GM19324 (cell line): ENCODE data around the gene OR10H5.
"Not testable (repeated sequence)": the region's sequence is repeated elsewhere in the genome, so short reads cannot be mapped to it uniquely, and the experiment has no call there.

Experiments used
- ATAC-seq: cut with Tn5 transposase; IDR thresholded peaks from one replicate; pipeline ENCODE4 v1.9.1; 2021; ENCODE audit warnings: mild to moderate bottlenecking, moderate library complexity; ENCODE audit not compliant: unreplicated experiment, low FRiP score

Gene OR10H5, protein sequence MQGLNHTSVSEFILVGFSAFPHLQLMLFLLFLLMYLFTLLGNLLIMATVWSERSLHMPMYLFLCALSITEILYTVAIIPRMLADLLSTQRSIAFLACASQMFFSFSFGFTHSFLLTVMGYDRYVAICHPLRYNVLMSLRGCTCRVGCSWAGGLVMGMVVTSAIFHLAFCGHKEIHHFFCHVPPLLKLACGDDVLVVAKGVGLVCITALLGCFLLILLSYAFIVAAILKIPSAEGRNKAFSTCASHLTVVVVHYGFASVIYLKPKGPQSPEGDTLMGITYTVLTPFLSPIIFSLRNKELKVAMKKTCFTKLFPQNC

DNA sequence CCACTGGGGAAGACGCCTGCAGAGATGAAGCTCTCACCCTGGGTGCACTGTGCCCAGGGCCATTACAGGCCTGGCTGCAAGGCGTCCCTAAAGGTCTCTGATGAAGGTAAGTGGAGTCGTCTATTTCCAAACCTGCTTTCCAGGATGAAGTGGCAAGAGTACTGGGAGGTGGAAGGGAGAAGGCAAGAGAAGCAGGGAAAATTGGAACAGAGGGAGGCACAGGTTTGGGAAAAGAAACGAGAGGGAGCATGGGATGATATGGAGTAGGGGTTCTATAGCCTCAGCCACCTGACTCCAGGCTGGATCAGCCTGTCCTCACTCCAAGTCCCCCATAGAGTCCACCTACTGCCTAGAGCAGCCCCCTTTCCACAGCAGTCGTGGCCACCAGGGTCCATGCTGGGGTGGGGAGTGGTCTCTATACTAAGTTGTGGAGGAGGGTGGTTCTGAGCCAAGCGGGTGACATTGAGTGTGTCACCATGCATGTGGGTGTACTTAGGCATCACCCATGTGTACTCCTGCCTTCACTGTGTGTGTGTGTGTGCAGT is at the start of gene OR10H5:
OR10H5 (plus strand) TSS at position 51 of the 545 bp plus-strand sequence. CDS start 6,388 bp downstream, outside the sequence.
- no peak for ATAC-seq

DNA sequence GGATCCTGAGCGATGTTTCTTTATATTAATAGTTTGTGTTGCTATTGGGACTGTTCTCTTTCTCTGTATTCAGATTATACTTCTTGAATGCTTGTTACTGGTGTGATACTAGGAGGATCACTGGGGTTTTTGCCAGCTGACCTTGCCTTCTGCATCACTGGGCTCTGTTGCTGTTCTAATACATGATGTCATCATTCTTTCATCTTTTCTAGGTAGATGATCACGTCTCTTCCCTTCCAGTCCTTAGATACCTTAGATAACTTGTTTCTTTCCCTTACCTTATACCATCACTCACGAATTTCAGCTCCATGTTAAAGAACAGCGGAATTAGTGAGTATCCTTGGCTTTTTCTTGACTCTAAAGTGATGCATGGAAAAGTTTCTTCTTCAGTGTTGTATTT is 49.7 kb upstream of the OR10H5 start, which contains the start of gene OR10H3:
OR10H3 (plus strand) TSS at position 264 of the 400 bp plus-strand sequence. CDS start 3,408 bp downstream, outside the sequence.
- ATAC-seq = no peak

DNA sequence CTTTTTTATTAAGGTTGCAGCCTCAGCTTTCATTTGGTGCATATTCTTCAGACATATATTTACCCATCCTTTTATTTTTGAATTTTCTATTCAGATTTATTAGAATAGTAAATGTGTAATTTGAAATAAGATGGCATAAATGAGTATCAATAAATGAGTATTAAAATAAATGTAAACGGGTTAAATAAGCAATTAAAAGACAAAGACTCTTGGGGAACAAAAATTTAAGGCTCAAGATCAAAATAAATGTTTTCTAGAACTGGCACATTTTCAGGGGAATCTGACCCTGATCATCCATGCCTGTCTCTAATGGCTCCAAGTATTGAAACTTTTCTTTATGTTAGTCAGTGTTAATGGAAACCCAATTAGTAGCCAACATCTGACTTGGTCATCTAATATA is 46.7 kb upstream of the OR10H5 start:
- no peak for ATAC-seq

DNA sequence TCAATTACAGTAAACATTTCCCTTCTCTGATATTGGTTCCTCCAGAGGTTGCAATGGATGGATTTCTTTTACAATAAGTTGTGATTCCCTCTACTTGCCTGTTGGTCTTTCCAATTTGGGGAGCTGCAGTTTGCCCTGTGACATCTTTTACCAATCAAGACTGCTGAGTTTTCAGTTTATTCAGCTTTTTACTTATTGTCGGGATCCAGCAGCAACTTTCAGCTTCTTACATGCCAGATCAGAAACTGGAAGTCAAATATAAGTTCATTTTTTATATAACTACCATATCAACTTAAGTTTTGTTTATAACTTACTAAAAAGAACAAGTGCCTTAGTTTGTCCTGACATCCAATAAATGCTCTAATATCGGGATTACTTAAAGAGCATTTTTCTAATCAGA is 39.2 kb upstream of the OR10H5 start:
- ATAC-seq = no peak

DNA sequence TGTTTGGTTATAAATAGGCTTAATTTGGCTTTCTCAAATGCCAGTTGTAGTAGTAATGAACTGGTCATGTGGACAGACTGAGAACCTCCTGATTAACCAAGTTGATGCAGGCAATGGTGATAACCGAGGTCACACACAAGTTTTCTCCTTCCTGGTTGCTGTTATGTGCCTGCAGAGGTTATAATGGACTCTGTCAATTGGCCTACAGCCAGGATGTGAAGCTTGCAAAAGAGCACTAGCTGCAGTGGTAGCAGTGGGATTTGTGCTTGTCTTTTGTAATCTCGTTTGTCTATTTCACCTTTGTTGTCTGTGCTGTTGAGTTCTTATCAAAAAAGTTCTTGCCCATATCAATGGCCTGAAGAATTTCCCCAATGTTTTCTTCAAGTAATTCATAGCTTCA is 29.1 kb upstream of the OR10H5 start:
- ATAC-seq = no peak

DNA sequence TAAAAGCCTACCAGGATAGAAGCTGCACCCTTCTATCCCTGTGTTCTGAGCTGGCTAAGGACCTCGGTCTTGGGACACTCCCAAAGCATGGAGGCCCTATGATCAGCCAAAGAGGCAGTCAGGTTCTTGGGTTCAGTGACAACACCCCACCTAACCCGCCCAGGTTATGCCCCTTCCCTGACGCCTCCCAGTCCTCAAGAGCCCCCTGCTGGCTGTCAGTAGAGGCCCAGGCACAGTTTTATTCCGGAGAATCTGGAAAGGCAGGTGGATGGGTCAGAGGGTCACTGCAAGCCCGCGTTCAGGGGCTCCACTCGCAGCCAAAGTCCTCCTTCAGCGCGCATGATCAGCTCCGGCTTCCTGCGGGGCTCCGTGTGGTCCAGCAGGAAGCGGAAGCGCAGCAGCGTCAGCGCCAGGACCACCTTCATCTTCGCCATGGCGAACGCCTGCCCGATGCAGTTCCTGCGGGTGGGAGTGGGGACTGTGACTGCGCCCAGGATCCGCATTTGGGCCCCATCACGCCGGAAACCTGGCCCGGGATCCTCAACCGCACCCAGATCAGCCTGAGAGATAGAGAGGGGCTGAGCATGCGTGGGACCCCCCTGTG is 27.4 kb upstream of the OR10H5 start:
- ATAC-seq = no peak

DNA sequence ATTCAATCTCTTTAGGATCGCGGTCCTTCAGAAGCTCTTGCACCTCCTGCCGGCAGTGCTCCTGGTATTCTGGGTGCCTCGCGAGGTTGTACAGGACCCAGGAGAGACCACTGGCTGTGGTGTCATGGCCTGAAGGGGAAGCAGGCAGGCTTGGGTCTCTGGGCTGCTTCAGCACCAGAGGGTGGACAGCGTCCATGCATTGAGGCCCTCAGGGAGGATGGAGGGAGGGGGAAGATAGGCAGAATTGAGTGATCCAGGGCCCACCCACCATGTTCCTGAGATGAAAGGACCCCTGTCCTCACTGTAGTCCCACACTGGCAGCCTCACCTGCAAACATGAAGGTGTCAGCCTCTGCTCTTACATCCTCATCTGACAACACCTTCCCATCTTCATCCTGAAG is 17.9 kb upstream of the OR10H5 start:
- no peak for ATAC-seq

DNA sequence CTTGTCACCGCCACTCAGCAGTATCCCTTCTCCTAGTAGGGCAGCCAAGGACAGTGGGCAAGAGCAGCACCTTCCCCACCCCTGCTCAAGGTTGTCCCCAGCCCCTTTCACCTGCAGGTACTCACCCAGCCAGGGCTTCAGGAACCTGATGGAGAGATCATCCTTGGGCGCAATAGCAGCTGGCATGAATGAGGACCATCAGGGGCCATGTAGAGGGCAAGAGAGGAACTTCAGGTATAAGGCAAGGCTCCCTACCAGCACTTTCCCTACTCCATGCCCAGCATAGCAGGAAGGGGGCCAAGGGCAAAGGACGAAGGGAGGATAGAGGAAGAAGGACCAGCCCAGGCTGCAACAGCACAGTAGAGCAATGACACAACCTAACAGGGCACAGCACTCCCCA is 13.3 kb upstream of the OR10H5 start:
- not testable (repeated sequence) for ATAC-seq

DNA sequence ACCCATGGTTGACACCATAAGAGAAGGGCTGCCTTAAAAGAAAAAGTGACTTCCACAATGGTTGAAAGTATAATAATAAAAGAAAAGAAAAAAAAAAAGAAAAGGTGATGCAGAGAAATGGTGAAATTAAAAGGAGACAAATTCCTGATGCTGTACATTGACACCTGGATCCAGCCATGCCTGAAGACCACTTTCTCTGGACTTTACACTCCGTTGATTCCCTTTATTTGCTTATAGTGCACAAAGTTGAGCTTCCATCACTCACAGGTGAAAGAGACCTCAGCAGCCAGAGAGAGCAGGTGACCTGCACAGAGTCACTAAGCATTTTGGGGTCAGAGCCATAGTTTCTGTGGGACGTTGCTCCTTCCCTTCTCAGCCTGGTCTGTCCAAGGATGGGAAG is 12.2 kb upstream of the OR10H5 start:
- ATAC-seq = no peak

DNA sequence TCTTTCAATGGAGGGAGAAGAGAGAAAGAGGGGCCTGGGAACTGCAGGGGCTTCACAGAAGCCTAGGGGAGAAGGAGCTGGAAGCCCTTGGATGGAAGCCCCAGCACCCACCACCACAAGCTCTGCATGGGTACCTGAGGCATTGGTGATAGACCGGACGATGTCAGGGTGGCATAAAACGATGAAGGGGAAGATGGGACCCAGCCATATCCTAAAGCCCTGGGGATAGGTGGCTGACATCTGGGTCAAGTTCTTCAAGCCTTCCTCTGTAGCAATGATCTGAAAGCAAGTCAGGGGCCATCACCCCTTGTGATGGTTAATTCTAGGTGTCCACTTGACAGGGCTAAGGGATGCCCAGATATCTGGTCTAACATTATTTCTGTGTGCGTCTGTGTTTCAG is 11.2 kb upstream of the OR10H5 start:
- ATAC-seq = no peak

DNA sequence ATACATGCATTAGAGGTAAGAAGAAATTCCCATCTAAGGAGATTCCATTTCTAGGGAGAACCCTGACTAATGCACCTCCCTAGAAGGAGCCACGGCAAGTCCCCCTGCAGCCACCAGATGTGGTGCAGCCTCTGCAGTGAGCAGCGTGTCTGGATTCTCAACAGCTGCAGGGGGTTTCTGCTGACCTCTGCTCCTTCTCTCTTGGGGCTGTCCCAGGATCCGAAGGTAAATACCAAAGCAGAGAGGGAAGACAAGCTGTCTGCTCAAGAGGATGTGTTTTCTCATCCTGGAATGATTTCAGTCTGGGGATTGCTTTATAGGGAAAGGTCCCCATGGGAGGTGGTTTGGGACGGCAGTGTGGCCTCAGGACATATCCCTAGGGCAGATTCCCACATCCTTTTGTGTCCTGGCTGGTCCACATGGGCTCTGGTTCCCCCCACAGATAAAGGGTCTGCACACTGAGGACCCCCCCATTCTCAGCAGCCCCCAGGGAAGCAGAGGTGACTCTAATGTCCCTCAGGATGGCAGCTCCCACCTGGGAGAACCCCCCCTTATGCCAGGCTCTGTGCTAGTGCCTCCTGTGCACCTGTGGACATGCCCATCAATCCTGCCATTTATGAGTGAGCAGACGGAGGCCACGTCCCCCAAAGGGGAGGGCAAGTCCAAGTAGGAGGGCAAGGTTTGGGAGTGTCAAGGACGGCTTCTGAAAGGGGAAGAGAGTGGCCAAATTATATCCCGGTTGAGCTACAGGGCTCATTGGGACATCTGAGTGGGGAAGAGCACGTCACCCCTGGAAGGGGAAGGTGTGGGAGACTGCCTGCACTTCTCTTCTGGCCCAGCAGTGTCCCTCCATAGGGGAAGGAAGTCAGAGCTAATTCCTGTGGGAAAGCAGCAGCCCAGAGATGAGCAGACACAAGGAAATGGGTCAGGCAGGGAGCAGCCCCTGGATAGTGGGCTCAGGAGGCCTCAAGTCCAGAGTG is 10.2 kb upstream of the OR10H5 start:
- no peak for ATAC-seq

DNA sequence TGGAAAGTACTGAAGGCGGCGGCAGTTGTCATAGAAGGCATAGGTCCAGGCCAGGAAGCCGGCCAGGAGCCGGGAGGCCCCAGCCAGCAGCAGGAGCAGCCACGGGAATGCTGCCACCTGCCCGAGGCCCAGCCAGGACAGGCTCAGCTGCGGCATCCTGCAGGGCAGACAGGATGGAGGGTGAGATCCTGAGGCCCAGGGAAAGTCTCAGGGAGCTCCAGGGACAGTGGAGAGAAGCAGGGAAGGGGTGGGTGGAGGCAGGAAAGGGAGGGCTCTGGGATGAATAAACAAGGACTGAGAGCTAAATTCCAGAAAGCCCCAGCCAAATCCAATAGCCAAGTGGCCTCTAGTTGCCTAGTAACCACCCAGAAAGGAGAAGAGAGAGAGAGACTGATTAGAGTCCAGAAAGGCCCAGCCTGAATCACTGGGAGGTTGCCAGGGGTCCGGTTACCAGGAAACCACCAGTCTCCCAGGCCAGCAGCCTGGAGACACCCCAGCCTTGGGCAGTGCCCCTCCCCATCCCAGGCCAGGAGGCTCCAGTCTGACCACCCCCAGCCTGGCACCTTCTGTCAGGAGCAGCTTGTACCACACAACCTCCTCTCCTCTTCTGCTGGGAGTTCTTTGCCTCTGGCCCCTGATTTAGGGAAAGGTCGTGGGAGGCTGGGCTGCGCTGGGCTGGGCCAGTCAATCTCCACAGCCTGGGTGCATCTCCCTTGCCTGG is 7.5 kb upstream of the OR10H5 start:
- ATAC-seq = no peak

DNA sequence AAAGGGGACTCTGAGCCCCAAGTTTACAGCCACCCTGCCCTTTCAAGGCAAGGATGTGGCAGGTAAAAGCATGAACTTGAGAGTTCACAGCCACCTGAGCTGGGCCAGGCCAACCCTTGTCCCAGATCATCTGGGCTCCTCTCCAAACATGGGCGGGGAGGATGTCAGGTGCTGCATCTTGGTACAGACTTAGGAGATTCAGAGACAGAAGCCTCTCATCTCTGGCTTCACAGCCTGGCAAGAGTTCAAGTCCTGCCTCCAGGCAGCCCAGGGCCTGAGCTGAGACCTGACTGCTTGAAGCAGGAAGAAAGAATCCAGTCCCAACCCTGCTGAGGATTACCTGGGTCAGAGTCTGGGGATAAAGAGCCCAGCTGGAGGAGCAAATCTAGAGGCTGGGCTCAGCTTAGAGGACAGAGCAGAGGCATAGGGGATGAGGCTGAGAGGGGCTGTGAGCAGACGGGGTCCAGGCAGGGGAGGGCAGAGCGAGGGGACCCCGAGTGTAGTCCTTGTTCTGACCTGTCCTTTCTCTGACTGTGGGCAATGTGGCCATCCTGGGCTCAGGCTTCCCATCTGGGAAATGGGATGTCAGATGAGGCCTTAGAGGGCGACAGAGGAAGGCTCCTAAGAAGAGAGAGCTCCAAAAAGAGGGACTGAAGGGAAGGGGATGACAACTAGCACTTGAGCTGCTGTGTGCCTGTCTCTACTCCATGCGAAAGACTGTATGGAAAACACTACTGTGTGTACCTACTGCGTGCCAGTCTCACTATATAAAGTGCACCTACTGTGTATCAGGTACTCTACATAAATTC is 6.6 kb upstream of the OR10H5 start:
- no peak for ATAC-seq

DNA sequence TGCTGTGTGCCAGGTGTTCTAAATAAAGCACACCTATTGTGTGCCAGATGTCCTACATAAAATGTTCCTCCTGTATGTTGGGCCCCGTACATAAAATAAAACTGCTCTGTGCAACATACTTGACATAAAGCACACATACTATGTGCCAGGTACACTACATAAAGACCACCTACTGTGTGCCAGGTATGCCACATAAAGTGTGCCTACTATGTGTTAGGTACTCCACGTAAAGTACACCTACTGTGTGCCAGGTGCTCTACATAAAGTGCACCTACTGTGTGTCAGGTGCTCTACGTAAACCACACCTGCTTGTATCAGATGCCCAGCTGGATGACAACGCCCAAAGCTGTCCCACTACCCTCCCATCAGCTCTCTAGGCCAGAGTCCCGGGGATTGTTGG is 5.8 kb upstream of the OR10H5 start:
- ATAC-seq = no peak

DNA sequence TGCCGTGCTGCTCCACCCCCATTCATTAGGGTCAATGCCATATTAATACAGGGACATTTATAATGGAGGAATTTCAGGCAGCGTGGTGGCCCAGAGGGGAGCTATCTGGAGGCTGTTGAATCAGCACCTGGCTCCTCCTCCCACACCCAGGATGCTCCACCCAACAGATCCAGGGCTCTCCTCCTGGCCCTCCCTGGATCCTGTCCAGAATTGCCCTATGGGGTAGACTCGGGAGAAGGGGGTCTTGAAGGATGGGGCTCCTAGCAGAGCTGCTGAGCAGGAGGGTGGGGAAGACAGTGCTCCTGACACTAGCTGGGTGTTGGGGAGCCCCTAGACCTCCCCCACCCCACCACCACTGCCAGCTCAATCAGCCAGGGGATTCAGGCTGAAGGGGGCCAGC is 5.2 kb upstream of the OR10H5 start:
- no peak for ATAC-seq

DNA sequence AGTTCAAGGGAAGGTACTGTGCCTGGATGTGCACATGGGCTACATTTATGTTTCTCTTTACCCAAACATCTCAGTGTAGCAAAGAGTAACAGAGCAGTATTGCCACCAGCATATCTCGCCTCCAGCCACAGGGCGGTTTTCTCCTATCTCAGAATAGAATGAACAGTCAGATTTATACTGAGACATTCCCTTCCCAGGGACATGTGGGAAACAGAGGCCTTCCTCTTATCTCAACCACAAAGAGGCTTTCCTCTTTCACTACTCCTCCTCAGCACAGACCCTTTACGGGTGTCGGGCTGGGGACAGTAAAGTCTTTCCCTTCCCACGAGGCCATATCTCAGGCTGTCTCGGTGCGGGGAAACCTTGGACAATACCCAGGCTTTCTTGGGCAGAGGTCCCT is 4.6 kb upstream of the OR10H5 start:
- not testable (repeated sequence) for ATAC-seq

DNA sequence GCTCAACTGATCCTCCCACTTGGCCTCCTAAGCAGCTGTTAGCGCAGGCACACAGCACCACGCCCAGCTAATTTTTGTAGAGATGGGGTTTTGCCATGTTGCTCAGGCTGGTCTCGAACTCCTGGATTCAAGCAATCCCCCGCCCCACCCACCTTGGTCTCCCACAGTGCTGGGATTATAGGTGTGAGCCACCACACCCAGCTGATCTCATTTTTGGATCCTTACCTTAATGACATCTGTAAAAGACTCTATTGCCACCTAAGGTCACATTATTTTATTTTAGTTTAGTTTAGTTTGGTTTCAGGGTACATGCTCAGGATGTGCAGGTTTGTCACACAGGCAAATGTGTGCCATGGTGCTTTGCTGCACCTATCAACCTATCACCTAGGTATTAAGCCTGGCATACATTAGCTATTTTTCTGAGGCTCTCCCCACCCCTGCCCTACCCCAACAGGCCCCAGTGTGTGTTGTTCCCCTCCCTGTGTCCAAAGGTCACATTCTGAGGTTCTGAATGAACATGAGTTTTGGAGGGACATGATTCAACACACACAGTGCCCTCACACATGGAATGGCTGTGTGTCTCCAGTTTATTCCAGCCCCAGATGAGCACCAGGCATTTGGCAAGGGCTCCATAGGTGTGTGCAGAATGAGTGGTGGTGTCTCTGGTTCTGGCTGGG is 1.3 kb downstream of the OR10H5 start:
- no peak for ATAC-seq

DNA sequence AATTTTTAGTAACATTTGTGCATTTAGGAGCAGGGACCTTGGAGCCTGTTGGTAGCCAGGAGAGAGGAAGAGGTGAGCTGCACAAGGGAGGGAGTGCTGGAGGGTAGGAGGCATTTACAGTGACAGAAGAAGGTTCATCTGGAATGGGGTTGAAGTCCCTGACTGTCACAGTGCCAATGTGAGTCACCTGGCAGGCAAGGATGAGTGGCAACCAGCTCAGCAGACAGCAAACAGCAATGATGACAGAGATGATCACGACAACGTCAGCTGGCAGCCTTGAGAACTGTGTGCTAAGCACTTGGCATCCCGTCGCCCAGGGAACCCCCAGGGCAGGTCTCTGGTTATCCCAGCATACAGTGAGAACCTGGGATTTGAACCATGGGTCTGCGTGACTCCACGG is 2.6 kb downstream of the OR10H5 start:
- ATAC-seq = no peak

DNA sequence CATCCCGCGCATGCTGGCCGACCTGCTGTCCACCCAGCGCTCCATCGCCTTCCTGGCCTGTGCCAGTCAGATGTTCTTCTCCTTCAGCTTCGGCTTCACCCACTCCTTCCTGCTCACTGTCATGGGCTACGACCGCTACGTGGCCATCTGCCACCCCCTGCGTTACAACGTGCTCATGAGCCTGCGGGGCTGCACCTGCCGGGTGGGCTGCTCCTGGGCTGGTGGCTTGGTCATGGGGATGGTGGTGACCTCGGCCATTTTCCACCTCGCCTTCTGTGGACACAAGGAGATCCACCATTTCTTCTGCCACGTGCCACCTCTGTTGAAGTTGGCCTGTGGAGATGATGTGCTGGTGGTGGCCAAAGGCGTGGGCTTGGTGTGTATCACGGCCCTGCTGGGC is 6.8 kb downstream of the OR10H5 start:
- ATAC-seq = not testable (repeated sequence)
